Right ventricle myocardium superior (tissue), 1 donor: ENCODE measurements around the gene EFNA3. TPM values are rescaled to one million over a fixed set of nuclear protein-coding genes. Genes with fewer than 3 reads are reported as not detected.

Experiments used
- ATAC-seq: fragments of 200-7000 bp; cut with Tn5 transposase; one replicate; pipeline ENCODE4 v1.9.1; 2020; ENCODE audit warnings: mild to moderate bottlenecking; ENCODE audit not compliant: poor library complexity
- DNase-seq: peaks from one replicate; pipeline ENCODE4 v3.0.0-alpha.2; 2020
- intact Hi-C: fragments of 100-400 bp; cut with DNase I; formaldehyde crosslinking; loops from one replicate; pipeline ENCODE4 v1.11.2; 2022
- total RNA-seq: library from RNA; stranded (reverse); fragmentation: NEBNext Ultra II Directional; extraction: Animal tissue kit (Norgen Biotek cat#: 25700); gene quantifications from one replicate; pipeline ENCODE4 v1.2.1, GENCODE V29; 2021
- donor health status: DM: no; HTN: yes; CAD: no; lungs with severe emphysema.

The EFNA3 gene
- total RNA-seq, 1 donor from 2014 or later, result 0.75 TPM

DNA sequence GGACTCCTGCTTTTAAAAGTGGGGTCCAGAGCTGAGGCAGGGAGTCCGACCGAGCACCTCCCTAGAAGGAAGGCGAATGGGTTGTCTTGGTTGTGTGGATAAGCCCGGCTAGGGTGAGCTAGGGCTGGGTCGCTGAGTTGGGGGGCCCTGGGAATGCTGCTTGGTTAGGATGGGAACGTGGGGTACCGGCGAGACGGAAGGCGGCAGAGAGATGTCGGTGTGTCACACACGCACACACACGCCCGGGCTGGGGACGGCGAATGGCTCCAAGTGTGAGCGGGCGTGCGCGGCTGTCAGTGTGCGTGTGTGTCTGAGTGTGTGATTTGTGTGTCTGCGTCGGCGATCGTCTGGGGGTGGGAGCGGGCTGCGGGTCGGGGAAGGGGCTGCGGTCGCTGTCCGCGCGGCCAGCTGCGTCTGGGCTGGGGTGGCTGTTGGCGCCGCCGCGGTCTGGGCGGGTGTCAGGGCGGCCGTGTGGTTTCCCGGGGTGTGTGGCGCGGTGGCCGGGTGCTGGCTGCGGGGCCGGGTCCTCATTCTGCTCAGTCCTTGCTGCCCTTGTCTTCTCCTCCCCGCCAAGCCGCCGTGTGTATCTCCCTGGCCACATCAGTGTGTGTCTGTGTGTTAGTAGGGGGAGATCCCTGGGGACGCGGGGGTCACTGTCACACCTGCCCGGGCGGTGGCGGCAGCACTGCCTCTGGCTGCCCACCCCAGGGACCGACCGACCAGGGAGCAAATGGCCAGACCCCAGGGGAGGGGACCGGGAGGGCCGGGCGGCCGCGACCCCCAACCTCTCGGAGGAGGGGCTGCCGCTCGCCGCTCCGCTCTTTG is 1.1 kb downstream of the EFNA3 start:
- ATAC-seq, result peak; percentile 2
- intact Hi-C loops, result loop anchor here (5.0 to 10.0 kb wide), 2 partner anchors 32 to 175 kb away; no protein-coding TSS in a partner anchor
- peak; percentile 47 for DNase-seq

DNA sequence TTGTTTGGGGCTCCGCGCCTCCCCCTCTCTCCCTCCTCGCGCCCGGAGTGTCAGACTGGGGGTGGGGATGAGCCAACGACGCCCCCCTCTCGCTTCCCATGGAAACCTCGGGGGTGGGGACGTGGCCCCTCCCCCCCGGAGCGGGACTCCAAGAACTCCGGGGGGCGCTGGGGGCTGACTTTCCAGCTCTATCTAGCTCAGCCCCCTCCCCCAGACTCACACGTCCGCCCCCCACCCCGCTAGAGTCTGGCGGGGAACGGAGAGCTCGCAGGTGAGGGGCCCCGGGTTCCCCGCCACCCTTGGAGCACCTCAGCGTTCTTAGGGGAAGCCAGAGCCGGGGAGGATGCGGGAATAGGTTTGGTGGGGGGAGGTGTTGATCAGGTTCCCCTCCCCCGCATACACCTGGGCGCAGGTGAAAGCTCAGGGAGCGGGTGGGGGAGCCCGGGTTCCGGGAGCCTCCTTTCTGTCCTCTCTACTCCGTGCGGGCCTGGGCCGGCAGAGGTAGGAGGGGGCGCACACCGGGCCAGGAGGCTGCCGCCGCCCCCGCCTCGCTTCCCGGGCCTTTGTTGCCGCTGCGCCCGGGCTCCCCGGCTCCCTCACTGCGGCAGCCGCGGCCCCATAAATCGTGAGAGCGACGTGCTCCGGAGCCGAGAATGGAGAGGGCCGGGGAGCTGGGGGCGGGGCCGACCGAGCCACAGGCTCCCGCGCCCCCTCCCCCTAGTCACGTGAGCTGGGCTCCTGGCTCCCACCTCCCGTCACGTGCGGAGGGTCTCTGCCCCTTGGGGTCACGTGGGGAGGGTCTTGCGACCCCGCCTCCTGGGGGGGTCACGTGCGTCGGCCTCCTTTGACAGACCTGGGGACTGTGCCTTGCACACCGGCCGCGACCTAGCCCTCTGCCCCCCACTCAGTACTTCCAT is 1.9 kb downstream of the EFNA3 start:
- intact Hi-C loops, result loop anchor here (5.0 to 10.0 kb wide), 2 partner anchors 33 to 176 kb away; no protein-coding TSS in a partner anchor
- DNase-seq (no peak), ATAC-seq (no peak)

DNA sequence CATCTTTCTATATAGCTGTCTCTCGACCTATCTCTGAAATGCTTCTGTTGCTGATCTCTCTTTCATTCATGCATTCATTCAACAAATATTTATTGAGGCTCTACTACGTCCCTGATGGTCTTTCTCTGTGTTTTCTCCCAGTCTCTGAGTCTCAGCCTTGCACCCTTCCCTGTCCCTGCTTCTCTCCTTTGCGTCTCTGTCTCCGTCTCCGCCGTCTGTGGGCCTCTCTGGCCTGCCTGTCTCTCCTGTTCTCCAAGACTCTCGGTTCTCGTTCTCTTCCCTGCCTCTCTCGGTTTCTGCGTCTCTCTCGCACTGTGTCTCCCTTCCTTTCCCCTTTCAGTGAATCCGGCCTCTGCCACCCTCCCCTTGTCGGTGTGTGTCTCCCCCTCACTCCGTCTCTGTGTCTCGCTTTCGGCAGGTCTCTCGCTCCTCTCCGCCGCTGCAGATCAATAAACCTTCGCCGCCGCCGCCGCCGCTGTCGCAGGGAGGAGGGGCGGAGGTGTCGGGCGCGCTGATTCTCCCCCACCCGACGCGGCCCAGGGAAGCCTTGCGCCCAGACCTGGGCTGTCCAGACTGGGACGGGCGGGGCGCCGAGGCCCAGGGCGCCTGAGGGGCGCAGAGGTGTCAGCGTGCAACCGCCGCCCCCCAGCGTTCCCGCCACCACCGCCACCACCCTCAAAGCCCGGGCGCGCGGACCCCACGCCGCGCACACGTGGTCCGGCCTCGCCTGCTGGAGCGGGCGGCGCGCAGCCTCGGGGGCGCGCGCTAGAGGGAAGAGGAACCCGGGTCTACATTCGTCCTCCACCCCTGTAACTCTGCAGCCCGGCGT is 3.0 kb downstream of the EFNA3 start:
- DNase-seq (no peak), ATAC-seq (no peak)
- intact Hi-C loops, result loop anchor here (5.0 to 10.0 kb wide), 2 partner anchors 34 to 177 kb away; no protein-coding TSS in a partner anchor

DNA sequence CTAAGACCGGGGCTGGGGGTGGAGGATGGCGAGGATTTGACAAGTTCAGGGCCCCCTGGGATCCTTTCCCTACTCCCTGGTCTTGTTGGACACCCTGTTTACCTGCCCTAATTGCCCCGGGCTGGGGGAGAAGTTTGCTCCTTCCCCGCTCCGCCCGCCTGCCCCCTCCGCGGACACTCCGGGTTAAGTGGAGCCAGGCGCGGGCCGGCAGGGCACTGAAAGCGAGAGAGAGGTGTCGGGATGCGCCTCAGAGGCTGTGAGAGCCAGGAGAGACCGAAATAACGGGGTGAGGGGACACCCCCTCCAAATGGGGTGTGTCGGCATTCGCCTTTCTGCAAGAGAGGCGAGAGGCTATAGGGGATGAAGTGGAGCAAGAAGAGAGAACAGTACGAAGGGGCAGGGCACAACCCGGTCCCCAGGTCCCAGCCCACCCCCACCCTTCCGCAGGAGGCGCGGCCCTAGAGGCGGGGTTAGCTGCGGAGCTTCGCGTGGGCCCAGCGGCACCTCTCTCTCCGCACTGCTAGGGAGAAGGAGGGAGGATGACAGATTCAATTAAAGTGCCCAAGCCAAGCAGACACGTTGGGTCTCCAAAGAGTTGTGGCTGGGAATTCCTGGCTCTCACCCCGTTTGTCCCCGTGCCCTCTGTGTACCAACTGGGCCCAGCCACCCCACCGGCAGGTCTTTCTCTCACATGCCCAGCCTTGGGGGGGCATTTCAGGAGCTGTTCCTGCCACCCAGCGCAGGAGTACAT is 3.8 kb downstream of the EFNA3 start:
- ATAC-seq, result no peak
- no peak for DNase-seq
- intact Hi-C loops, result loop anchor here (5.0 to 10.0 kb wide), 2 partner anchors 35 to 178 kb away; no protein-coding TSS in a partner anchor

DNA sequence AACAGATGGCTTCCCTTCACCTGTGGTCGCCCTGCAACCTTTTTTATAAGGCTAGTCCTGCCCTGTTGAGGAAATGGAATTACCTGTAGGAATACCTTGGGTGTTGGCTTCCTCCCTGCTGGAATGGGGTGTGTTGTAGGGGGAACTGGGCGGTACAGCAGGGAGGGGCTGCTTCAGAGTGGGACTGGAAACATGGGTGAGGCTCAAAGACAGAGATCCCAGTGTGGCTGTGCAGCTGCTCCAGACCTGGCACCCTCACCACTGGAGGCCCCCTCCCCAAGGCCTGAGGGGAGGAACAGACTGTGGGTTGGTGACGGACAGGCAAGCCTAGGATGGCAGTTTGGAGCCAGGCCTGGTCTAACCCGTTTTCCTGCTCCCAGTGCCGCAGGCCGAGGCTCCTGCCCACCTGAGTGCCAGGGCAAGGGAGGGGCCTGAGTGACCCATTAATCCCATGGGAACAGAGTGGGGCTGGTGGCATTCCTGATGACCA is 4.5 kb downstream of the EFNA3 start:
- ATAC-seq (no peak), DNase-seq (no peak)
- intact Hi-C loops, result loop anchor here (5.0 to 10.0 kb wide), 2 partner anchors 36 to 178 kb away; no protein-coding TSS in a partner anchor

DNA sequence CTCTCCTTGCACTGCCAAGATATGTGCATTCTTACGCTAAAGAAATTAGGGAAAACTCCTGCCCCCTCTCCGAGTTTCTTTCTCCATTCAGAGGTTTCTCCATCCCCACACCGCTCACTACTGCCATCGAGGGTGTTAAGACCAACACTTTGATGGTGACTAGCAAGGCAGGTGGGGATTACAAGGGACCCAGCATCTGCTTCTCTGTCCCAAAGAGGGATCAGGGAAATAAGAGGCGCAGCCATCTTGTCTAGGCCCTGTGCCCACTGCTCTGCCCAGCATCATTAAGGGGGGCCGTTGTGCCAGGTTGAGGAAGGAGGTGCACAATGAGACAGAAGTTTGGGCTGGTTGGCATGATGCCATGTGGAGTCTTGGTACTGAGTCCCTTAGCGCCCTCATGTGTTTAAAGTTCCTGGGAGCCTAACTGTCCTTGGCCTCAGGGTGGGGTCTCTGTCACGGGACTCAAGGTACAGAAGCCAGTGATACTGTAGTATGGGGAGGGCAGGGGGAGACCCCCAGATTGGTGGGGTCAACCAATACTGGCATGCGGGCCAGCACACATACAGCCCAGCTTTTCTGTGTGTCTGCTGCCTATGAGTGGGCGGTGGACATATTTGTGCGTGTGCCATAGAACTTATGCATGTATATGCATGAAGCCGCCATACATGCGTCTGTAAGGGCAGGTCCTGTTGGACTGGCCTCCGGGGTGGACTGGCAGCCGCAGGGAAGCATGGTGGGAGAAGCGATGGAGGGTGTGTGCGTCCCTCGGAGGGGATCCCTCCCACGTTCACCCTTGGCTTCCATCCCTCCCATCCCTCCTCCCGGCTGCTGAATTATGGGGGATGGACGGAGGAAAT is 5.5 kb downstream of the EFNA3 start:
- intact Hi-C loops, result loop anchor here (5.0 to 10.0 kb wide), 2 partner anchors 37 to 179 kb away; no protein-coding TSS in a partner anchor
- ATAC-seq (no peak), DNase-seq (no peak)

DNA sequence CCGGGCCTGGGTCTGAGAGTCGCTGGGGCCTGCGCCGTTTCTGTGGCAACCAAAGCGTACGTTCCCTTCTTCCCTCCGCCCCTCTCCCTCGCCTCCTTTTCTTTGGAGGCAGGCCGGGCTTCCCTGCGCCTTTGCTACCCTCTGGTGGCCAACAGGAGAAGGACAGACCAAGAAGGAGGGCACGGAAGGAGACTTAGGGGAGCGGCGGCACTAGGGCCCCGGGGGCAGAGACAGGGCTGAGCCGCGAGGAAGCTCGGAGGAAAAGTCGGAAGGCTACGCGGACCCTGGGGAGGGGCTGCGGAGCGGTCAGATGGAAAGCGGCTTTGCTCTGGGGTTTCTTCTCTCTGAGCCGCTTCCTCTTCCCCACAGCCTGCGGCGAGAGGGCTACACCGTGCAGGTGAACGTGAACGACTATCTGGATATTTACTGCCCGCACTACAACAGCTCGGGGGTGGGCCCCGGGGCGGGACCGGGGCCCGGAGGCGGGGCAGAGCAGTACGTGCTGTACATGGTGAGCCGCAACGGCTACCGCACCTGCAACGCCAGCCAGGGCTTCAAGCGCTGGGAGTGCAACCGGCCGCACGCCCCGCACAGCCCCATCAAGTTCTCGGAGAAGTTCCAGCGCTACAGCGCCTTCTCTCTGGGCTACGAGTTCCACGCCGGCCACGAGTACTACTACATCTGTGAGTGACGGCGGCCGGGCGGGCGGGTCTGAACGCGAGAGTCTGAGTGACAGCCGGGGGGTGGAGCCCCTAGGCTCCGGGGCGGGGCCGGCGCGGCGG is 6.3 kb downstream of the EFNA3 start:
- peak; percentile 94 for ATAC-seq

DNA sequence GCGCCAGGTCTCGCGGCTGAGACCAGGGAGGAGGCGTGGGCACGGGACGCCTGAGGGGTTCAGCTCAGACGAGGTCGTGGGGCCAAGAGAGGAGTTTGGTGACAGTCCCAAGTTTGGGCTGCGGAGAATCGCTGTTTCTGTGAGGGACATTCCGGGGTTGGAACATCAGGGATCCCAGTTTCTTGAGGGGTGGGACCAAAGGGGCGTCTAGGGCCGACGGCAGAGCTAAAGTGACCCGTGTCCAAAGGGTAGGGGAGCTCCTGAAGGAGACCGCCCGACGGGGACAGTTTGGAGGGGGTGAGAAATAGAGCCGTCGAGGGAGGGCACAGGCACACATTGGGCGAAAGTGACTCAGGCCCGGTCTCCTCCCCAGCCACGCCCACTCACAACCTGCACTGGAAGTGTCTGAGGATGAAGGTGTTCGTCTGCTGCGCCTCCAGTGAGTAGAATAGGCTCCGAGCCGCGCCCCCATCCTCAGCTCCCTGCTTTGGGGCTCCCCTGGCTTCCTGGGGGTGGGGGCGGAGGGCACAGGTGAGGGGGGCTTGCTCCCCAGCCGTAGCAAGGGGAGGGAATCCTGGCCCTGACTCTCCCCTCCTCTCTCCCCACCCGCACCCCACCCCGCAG is 7.0 kb downstream of the EFNA3 start:
- peak; percentile 74 for DNase-seq

More for the DNA sequence above, 6.3 kb downstream of the EFNA3 start:
- intact Hi-C loops, result loop anchor here (5.0 to 10.0 kb wide), 2 partner anchors 38 to 180 kb away; no protein-coding TSS in a partner anchor
- DNase-seq, result peak; percentile 97

DNA sequence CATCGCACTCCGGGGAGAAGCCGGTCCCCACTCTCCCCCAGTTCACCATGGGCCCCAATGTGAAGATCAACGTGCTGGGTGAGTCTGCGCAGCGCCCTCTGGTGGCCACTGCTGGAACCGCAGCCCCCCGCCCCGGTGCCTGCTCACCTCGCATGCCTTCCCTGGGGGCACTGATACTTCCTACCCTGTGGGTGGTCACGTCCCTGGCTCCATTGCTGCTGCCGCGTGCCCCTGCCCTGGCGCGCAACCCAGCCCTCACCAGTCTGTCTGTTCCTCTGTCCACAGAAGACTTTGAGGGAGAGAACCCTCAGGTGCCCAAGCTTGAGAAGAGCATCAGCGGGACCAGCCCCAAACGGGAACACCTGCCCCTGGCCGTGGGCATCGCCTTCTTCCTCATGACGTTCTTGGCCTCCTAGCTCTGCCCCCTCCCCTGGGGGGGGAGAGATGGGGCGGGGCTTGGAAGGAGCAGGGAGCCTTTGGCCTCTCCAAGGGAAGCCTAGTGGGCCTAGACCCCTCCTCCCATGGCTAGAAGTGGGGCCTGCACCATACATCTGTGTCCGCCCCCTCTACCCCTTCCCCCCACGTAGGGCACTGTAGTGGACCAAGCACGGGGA is 7.6 kb downstream of the EFNA3 start:
- ATAC-seq, result peak; percentile 42
- DNase-seq, result peak; percentile 84
- intact Hi-C loops, result loop anchor here (10.0 kb wide), 1 partner anchor 181 kb away; no protein-coding TSS in a partner anchor

More for the DNA sequence above, 7.0 kb downstream of the EFNA3 start:
- intact Hi-C loops, result loop anchor here (10.0 kb wide), 1 partner anchor 181 kb away; no protein-coding TSS in a partner anchor
- ATAC-seq, result peak; percentile 30

DNA sequence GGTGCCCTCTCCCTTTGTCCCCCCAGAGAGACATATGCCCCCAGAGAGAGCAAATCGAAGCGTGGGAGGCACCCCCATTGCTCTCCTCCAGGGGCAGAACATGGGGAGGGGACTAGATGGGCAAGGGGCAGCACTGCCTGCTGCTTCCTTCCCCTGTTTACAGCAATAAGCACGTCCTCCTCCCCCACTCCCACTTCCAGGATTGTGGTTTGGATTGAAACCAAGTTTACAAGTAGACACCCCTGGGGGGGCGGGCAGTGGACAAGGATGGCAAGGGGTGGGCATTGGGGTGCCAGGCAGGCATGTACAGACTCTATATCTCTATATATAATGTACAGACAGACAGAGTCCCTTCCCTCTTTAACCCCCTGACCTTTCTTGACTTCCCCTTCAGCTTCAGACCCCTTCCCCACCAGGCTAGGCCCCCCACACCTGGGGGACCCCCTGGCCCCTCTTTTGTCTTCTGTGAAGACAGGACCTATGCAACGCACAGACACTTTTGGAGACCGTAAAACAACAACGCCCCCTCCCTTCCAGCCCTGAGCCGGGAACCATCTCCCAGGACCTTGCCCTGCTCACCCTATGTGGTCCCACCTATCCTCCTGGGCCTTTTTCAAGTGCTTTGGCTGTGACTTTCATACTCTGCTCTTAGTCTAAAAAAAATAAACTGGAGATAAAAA is 8.4 kb downstream of the EFNA3 start:
- intact Hi-C loops, result loop anchor here (10.0 kb wide), 1 partner anchor 182 kb away; no protein-coding TSS in a partner anchor
- DNase-seq, result no peak
- ATAC-seq, result no peak

DNA sequence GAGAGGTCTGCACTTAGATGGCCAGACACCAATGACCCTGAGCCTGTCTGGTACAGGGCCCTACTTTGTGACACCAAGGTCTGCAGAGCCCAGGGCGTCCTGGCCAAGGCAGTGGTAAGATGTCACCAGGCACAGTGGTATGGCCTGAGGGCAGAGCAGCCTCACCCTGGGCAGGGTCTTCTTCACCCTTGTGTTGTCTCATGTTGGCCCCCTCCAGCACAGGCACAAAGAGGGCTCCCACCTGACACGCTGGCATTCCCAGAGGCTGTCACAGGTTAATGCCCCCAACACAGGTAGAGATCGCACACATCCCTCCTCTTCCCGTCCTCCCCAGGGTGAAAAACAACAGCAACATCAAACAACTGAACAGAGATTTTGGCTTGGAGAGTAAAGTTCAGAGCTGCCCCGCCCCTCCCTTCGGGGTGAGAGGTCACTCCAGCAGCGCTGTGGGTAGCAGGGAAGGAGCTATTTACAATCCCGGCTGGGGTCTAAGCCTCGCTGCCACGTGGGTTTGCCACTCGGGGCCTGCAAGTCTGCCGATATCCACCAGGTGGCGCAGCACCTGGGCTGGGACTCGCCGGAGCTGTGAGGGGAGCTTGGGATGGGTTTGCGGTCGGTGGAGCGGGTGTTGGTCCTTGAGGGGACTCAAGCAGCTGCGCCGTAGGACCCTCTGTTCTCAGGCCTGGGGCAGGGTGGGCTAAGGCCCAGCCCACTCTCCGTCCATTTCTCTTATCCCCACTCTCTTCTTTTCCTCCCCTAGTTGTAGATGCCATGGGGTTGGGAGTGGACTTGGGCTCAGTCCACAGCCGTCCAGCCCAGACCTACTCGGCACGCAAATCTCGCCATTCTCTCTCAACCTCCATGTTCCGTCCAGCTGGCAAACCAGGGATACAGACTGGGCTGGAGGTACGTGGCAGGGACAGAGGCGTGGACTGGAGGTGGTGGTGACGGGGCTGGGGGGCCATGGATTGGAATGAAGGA is 12.7 kb downstream of the EFNA3 start:
- intact Hi-C loops, result loop anchor here (2.0 to 5.0 kb wide), 2 partner anchors 36 to 75 kb away; partner anchors contain the start of gene EFNA1

DNA sequence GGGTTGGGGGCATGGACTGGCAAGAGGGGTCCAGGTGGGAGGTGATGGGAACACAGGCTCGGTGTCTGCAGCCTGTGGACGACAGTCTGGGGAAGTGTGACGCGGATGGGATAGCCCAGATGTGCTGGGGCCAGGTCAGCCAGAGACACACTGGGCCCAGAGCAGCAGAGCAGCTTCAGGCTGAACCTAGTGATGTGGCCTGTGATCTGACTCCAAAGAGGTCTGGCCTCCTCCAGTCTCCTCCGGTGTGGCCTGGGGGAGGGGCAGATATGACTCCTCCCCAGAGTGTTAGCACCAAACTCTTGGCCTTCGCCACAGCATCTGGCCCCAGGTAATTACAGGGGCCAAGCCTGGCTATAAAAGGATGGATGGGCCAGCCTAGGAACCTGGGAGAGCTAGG is 13.5 kb downstream of the EFNA3 start:
- intact Hi-C loops, result loop anchor here (5.0 kb wide), 1 partner anchor 35 kb away; the partner anchor contains the start of gene EFNA1
- DNase-seq (no peak), ATAC-seq (no peak)

More for the DNA sequence above, 12.7 kb downstream of the EFNA3 start:
- peak; percentile 74 for ATAC-seq
- DNase-seq, result peak; percentile 89

DNA sequence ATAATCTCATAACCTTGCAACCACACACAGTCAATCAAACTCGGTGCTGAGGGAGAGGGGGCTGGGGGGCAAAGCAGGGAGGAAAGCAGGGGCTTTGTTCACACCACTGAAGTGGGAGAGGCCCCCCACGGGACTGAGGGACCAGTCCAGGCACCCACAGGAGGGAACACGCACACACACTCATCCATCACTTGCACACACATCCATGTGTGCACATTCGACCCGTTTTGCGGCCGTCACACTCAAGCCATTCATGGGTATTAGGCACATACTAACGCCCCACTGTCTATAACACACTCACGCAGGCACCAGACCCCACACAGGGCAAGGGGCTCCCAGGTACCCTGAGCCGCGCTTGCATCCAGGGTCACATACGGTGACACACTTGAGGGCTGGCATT is 14.0 kb downstream of the EFNA3 start:
- ATAC-seq (no peak), DNase-seq (no peak)
- intact Hi-C loops, result loop anchor here (5.0 kb wide), 1 partner anchor 35 kb away; the partner anchor contains the start of gene EFNA1
